Measurements from ENCODE around the gene ITGA6. TPM values are rescaled to one million over a fixed set of nuclear protein-coding genes. Genes with fewer than 3 reads are reported as not detected.

The ITGA6 gene
- total and polyA plus RNA-seq, 7 donors, result 8.4 to 66.5 (median 14.0) TPM

GRCh38 chr2:172454404-172455120 is 27.2 kb downstream of the ITGA6 start:
- Histone ChIP-seq H3K27ac (no peak overlapping the region), H3K4me1 (no peaks in the 10 kb centered on the region)

GRCh38 chr2:172455121-172455515 is 27.7 kb downstream of the ITGA6 start:
- WGBS, 2 donors, result 10 to 46% methylated on average over 4 of the region's 4 CpGs
- no peaks in the 10 kb centered on the region for H3K4me1 ChIP-seq
- DNase-seq, result no peak

More at GRCh38 chr2:172454404-172455120, 27.2 kb downstream of the ITGA6 start:
- H3K4me3 ChIP-seq, result no peak overlapping the region
- no peaks in the 10 kb centered on the region for H3K36me3 ChIP-seq
- peaks cover 0 to 6% (median 0%) of the 10 kb centered on the region in 3 donors for H3K27me3 ChIP-seq
- intact Hi-C loops (cut with DNase I), result no loop called here
- TF ChIP-seq POLR2AphosphoS5 (IDR thresholded peaks at IDR 0.05), result no peak
- no peak for TF ChIP-seq POLR2A (IDR thresholded peaks at IDR 0.05)
- TF ChIP-seq EP300 (IDR thresholded peaks at IDR 0.05), result no peak
- no peak for DNase-seq
- 52 to 66% methylated on average over 6 of the region's 6 CpGs for WGBS, 2 donors
- no peaks in the 10 kb centered on the region for H3K9me3 ChIP-seq

GRCh38 chr2:172456002-172456401 is 28.6 kb downstream of the ITGA6 start:
- no peak for TF ChIP-seq EP300 (IDR thresholded peaks at IDR 0.05)
- no peak for TF ChIP-seq POLR2A (IDR thresholded peaks at IDR 0.05)
- TF ChIP-seq POLR2AphosphoS5 (IDR thresholded peaks at IDR 0.05), result no peak
- TF ChIP-seq, protein P1, sequence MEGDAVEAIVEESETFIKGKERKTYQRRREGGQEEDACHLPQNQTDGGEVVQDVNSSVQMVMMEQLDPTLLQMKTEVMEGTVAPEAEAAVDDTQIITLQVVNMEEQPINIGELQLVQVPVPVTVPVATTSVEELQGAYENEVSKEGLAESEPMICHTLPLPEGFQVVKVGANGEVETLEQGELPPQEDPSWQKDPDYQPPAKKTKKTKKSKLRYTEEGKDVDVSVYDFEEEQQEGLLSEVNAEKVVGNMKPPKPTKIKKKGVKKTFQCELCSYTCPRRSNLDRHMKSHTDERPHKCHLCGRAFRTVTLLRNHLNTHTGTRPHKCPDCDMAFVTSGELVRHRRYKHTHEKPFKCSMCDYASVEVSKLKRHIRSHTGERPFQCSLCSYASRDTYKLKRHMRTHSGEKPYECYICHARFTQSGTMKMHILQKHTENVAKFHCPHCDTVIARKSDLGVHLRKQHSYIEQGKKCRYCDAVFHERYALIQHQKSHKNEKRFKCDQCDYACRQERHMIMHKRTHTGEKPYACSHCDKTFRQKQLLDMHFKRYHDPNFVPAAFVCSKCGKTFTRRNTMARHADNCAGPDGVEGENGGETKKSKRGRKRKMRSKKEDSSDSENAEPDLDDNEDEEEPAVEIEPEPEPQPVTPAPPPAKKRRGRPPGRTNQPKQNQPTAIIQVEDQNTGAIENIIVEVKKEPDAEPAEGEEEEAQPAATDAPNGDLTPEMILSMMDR (IDR thresholded peaks at IDR 0.05), result no peak
- intact Hi-C loops (cut with DNase I), result no loop called here
- peaks cover 0 to 6% (median 0%) of the 10 kb centered on the region in 3 donors for H3K27me3 ChIP-seq
- H3K4me3 ChIP-seq, result no peak overlapping the region
- no peak overlapping the region for H3K27ac ChIP-seq
- no peak for DNase-seq
- H3K36me3 ChIP-seq, result no peaks in the 10 kb centered on the region
- H3K9me3 ChIP-seq, result no peaks in the 10 kb centered on the region
- 33 to 60% methylated on average over 4 of the region's 4 CpGs for WGBS, 2 donors
- H3K4me1 ChIP-seq, result no peaks in the 10 kb centered on the region

More at GRCh38 chr2:172455121-172455515, 27.7 kb downstream of the ITGA6 start:
- Histone ChIP-seq H3K36me3 (no peaks in the 10 kb centered on the region), H3K27me3 (peaks cover 0 to 6% (median 0%) of the 10 kb centered on the region in 3 donors), H3K27ac (no peak overlapping the region), H3K9me3 (no peaks in the 10 kb centered on the region), H3K4me3 (no peak overlapping the region)
- no peak for TF ChIP-seq POLR2AphosphoS5 (IDR thresholded peaks at IDR 0.05)
- TF ChIP-seq EP300 (IDR thresholded peaks at IDR 0.05), result no peak
- no peak for TF ChIP-seq POLR2A (IDR thresholded peaks at IDR 0.05)
- TF ChIP-seq, protein P1 (IDR thresholded peaks at IDR 0.05), result no peak
- intact Hi-C loops (cut with DNase I), result no loop called here

- intact Hi-C loops (cut with DNase I), result no loop called here
- H3K27ac ChIP-seq, result no peak overlapping the region
- peaks cover 0 to 20% (median 3%) of the 10 kb centered on the region in 3 donors for H3K27me3 ChIP-seq
- no peaks in the 10 kb centered on the region for H3K4me1 ChIP-seq
- WGBS, 2 donors, result 50 to 63% methylated on average over 4 of the region's 4 CpGs
- H3K36me3 ChIP-seq, result no peaks in the 10 kb centered on the region
- no peaks in the 10 kb centered on the region for H3K9me3 ChIP-seq
- DNase-seq, result no peak
- no peak for TF ChIP-seq EP300 (IDR thresholded peaks at IDR 0.05)
- no peak for TF ChIP-seq POLR2A (IDR thresholded peaks at IDR 0.05)
- TF ChIP-seq, protein P1 (IDR thresholded peaks at IDR 0.05), result no peak
- no peak for TF ChIP-seq POLR2AphosphoS5 (IDR thresholded peaks at IDR 0.05)
- no peak overlapping the region for H3K4me3 ChIP-seq
Measured at GRCh38 chr2:172457536-172457935, 30.1 kb downstream of the ITGA6 start.

DNA sequence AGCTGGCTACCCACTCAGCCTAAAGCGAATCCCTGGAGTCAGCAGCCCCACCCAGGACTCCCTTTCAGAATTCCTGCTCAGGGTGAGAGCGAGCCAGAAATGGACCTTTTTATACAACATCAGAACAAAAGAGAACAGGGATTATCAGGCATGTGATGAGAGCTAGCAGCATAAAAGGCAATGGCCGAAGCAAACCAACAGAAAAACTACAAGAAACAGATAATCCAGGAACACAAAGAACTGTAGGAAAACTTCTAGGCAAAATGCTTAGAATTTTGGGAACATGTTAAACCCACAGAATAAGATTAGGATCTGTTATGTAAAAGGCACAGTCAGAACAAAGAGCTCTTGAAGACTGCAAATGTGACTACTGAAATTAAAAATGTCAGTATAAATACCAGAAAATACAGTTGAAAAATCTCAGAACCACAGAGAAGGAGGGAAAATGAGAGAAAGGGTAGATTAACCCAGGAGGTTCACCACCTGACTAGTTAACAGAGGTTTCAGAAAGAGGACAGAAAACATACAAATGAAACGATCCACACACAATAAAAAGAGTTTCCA is 31.3 kb downstream of the ITGA6 start:
- Histone ChIP-seq H3K4me3 (no peak overlapping the region), H3K4me1 (no peaks in the 10 kb centered on the region), H3K36me3 (no peaks in the 10 kb centered on the region), H3K9me3 (no peaks in the 10 kb centered on the region), H3K27ac (no peak overlapping the region), H3K27me3 (peaks cover 0 to 25% (median 3%) of the 10 kb centered on the region in 3 donors)
- intact Hi-C loops (cut with DNase I), result no loop called here
- no peak for DNase-seq
- 65 to 77% methylated on average over 4 of the region's 4 CpGs for WGBS, 2 donors
- TF ChIP-seq, protein P1 (IDR thresholded peaks at IDR 0.05), result no peak
- TF ChIP-seq POLR2A (IDR thresholded peaks at IDR 0.05) (no peak), EP300 (IDR thresholded peaks at IDR 0.05) (no peak), POLR2AphosphoS5 (IDR thresholded peaks at IDR 0.05) (no peak)
